Measurements from ENCODE around the gene GARIN5A.

Gene GARIN5A

GRCh38 chr19:50513746-50514345, 37.2 kb upstream of the GARIN5A start, which contains the start of gene ASPDH:
TSS of gene ASPDH (minus strand) at chr19:50513913. CDS start at chr19:50513823, 90 bp downstream.
- Histone ChIP-seq H3K36me3 (ENCODE audit: control insufficient read depth, insufficient read depth, low read length, severe bottlenecking) (no peaks in the 10 kb centered on the region), H3K4me3 (ENCODE audit: low read length) (no peak within 1 kb of the TSS), H3K27me3 (replicated peaks; ENCODE audit: control insufficient read depth, insufficient read depth, low read length) (no peaks in the 10 kb centered on the region), H3K9me3 (ENCODE audit: control insufficient read depth, low read length) (no peaks in the 10 kb centered on the region), H3K4me1 (ENCODE audit: control insufficient read depth, insufficient read depth, low read length) (peaks cover 8% of the 10 kb centered on the region), H3K9ac (ENCODE audit: low read length) (no peak within 1 kb of the TSS)
- no peak for DNase-seq (ENCODE audit: low read depth)

- peaks cover 8% of the 10 kb centered on the region for H3K4me1 ChIP-seq (ENCODE audit: control insufficient read depth, insufficient read depth, low read length)
- H3K36me3 ChIP-seq (ENCODE audit: control insufficient read depth, insufficient read depth, low read length, severe bottlenecking) = no peaks in the 10 kb centered on the region
- no peaks in the 10 kb centered on the region for H3K27me3 ChIP-seq (replicated peaks; ENCODE audit: control insufficient read depth, insufficient read depth, low read length)
- no peaks in the 10 kb centered on the region for H3K9me3 ChIP-seq (ENCODE audit: control insufficient read depth, low read length)
- DNase-seq (ENCODE audit: low read depth) = no peak
- H3K4me3 ChIP-seq (ENCODE audit: low read length) = no peak overlapping the region
- H3K9ac ChIP-seq (ENCODE audit: low read length) = no peak overlapping the region
These were observed 36.5 kb upstream of the GARIN5A start for GRCh38 chr19:50512999-50513745.

GRCh38 chr19:50512112-50512998, 35.7 kb upstream of the GARIN5A start:
- Histone ChIP-seq H3K4me1 (ENCODE audit: control insufficient read depth, insufficient read depth, low read length) (peaks cover 8% of the 10 kb centered on the region), H3K4me3 (ENCODE audit: low read length) (peak overlapping the region; percentile 98), H3K36me3 (ENCODE audit: control insufficient read depth, insufficient read depth, low read length, severe bottlenecking) (no peaks in the 10 kb centered on the region), H3K9ac (ENCODE audit: low read length) (no peak overlapping the region), H3K27me3 (replicated peaks; ENCODE audit: control insufficient read depth, insufficient read depth, low read length) (no peaks in the 10 kb centered on the region), H3K9me3 (ENCODE audit: control insufficient read depth, low read length) (no peaks in the 10 kb centered on the region)
- no peak for DNase-seq (ENCODE audit: low read depth)

- Histone ChIP-seq H3K9me3 (ENCODE audit: control insufficient read depth, low read length) (no peaks in the 10 kb centered on the region), H3K9ac (ENCODE audit: low read length) (peak within 1 kb of the TSS; percentile 97), H3K4me3 (ENCODE audit: low read length) (peak within 1 kb of the TSS; percentile 98), H3K27me3 (replicated peaks; ENCODE audit: control insufficient read depth, insufficient read depth, low read length) (no peaks in the 10 kb centered on the region), H3K36me3 (ENCODE audit: control insufficient read depth, insufficient read depth, low read length, severe bottlenecking) (no peaks in the 10 kb centered on the region), H3K4me1 (ENCODE audit: control insufficient read depth, insufficient read depth, low read length) (peaks cover 8% of the 10 kb centered on the region)
- DNase-seq (ENCODE audit: low read depth) = peak; percentile 100
These were observed 34.6 kb upstream of the GARIN5A start, which contains the start of gene JOSD2 for GRCh38 chr19:50511069-50511822. TSS of gene JOSD2 (minus strand) at chr19:50511191. CDS start at chr19:50510431, 760 bp downstream.

GRCh38 chr19:50510700-50511068, 34.0 kb upstream of the GARIN5A start:
- H3K9me3 ChIP-seq (ENCODE audit: control insufficient read depth, low read length) = no peaks in the 10 kb centered on the region
- H3K27me3 ChIP-seq (replicated peaks; ENCODE audit: control insufficient read depth, insufficient read depth, low read length) = no peaks in the 10 kb centered on the region
- H3K4me1 ChIP-seq (ENCODE audit: control insufficient read depth, insufficient read depth, low read length) = peaks cover 8% of the 10 kb centered on the region
- DNase-seq (ENCODE audit: low read depth) = no peak
- peak overlapping the region; percentile 98 for H3K4me3 ChIP-seq (ENCODE audit: low read length)
- peak overlapping the region; percentile 97 for H3K9ac ChIP-seq (ENCODE audit: low read length)
- H3K36me3 ChIP-seq (ENCODE audit: control insufficient read depth, insufficient read depth, low read length, severe bottlenecking) = no peaks in the 10 kb centered on the region

GRCh38 chr19:50510121-50510670, 33.5 kb upstream of the GARIN5A start:
- Histone ChIP-seq H3K9me3 (ENCODE audit: control insufficient read depth, low read length) (no peaks in the 10 kb centered on the region), H3K4me1 (ENCODE audit: control insufficient read depth, insufficient read depth, low read length) (peaks cover 8% of the 10 kb centered on the region), H3K9ac (ENCODE audit: low read length) (peak overlapping the region; percentile 97), H3K36me3 (ENCODE audit: control insufficient read depth, insufficient read depth, low read length, severe bottlenecking) (no peaks in the 10 kb centered on the region), H3K4me3 (ENCODE audit: low read length) (peak overlapping the region; percentile 98), H3K27me3 (replicated peaks; ENCODE audit: control insufficient read depth, insufficient read depth, low read length) (no peaks in the 10 kb centered on the region)
- DNase-seq (ENCODE audit: low read depth) = peak; percentile 40

- H3K27me3 ChIP-seq (replicated peaks; ENCODE audit: control insufficient read depth, insufficient read depth, low read length) = no peaks in the 10 kb centered on the region
- H3K4me1 ChIP-seq (ENCODE audit: control insufficient read depth, insufficient read depth, low read length) = peaks cover 8% of the 10 kb centered on the region
These were observed 32.7 kb upstream of the GARIN5A start for GRCh38 chr19:50509366-50509765.

GRCh38 chr19:50508843-50509190, 32.2 kb upstream of the GARIN5A start:
- no peak overlapping the region for H3K9ac ChIP-seq (ENCODE audit: low read length)
- no peak for DNase-seq (ENCODE audit: low read depth)
- H3K27me3 ChIP-seq (replicated peaks; ENCODE audit: control insufficient read depth, insufficient read depth, low read length) = no peaks in the 10 kb centered on the region
- H3K4me3 ChIP-seq (ENCODE audit: low read length) = no peak overlapping the region
- peaks cover 8% of the 10 kb centered on the region for H3K4me1 ChIP-seq (ENCODE audit: control insufficient read depth, insufficient read depth, low read length)
- H3K36me3 ChIP-seq (ENCODE audit: control insufficient read depth, insufficient read depth, low read length, severe bottlenecking) = no peaks in the 10 kb centered on the region
- H3K9me3 ChIP-seq (ENCODE audit: control insufficient read depth, low read length) = no peaks in the 10 kb centered on the region

More at GRCh38 chr19:50509366-50509765, 32.7 kb upstream of the GARIN5A start:
- Histone ChIP-seq H3K9me3 (ENCODE audit: control insufficient read depth, low read length) (no peaks in the 10 kb centered on the region), H3K36me3 (ENCODE audit: control insufficient read depth, insufficient read depth, low read length, severe bottlenecking) (no peaks in the 10 kb centered on the region), H3K4me3 (ENCODE audit: low read length) (no peak overlapping the region), H3K9ac (ENCODE audit: low read length) (no peak overlapping the region)
- no peak for DNase-seq (ENCODE audit: low read depth)

- Histone ChIP-seq H3K4me1 (ENCODE audit: control insufficient read depth, insufficient read depth, low read length) (peaks cover 8% of the 10 kb centered on the region), H3K36me3 (ENCODE audit: control insufficient read depth, insufficient read depth, low read length, severe bottlenecking) (no peaks in the 10 kb centered on the region), H3K4me3 (ENCODE audit: low read length) (no peak overlapping the region), H3K27me3 (replicated peaks; ENCODE audit: control insufficient read depth, insufficient read depth, low read length) (no peaks in the 10 kb centered on the region), H3K9ac (ENCODE audit: low read length) (no peak overlapping the region), H3K9me3 (ENCODE audit: control insufficient read depth, low read length) (no peaks in the 10 kb centered on the region)
- no peak for DNase-seq (ENCODE audit: low read depth)
These were observed 30.7 kb upstream of the GARIN5A start for GRCh38 chr19:50507376-50507775.

- Histone ChIP-seq H3K27me3 (replicated peaks; ENCODE audit: control insufficient read depth, insufficient read depth, low read length) (no peaks in the 10 kb centered on the region), H3K4me3 (ENCODE audit: low read length) (no peak overlapping the region), H3K4me1 (ENCODE audit: control insufficient read depth, insufficient read depth, low read length) (peaks cover 8% of the 10 kb centered on the region), H3K9ac (ENCODE audit: low read length) (no peak overlapping the region), H3K9me3 (ENCODE audit: control insufficient read depth, low read length) (no peaks in the 10 kb centered on the region), H3K36me3 (ENCODE audit: control insufficient read depth, insufficient read depth, low read length, severe bottlenecking) (no peaks in the 10 kb centered on the region)
- no peak for DNase-seq (ENCODE audit: low read depth)
These were observed 30.1 kb upstream of the GARIN5A start for GRCh38 chr19:50506700-50507099.
